HG02610 (cell line): Measurements from ENCODE around the gene ARHGEF11.

ENCODE experiments used
- ATAC-seq: cut with Tn5 transposase; IDR thresholded peaks from one replicate; pipeline ENCODE4 v1.9.1; 2021; ENCODE audit warnings: mild to moderate bottlenecking, moderate library complexity; ENCODE audit not compliant: unreplicated experiment

Gene ARHGEF11

DNA sequence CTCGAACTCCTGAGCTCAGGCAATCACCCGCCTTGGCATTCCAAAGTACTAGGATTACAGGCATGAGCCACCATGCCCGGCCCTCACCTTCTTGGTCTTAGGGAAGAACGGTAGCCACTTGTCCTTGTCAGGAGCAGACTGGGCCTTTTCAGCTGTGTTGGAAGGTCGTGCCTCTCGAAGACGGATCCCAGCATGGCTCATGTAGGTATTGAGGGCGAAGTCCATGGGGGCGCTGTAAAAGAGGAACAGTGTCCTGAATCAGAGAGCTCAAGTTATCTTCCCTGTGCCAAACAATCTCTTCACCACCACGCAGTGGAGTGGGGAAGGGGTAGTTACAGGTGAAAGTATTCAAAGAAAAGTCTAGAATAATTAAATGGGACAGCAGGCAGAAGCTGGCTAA lies 89.2 kb downstream of the ARHGEF11 start:
- no peak for ATAC-seq

DNA sequence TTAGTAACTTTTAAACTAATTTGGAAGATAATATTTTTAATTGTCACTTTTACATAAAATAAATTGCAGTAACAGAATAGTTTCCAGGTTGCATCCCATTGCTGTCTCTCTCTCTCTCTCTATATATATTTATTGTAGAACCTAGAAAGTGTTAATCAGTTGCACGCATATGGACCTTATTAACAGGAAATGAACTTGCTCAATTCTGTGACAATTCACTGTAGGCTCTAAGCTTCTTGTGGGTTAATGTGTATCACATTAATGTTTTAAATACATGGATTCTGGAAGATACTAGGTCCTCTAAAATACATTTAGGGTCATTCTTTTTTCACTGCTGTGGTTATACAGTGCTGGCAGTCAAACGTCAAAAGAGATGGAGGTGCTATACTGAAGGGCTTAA lies 92.0 kb downstream of the ARHGEF11 start:
- ATAC-seq: no peak

DNA sequence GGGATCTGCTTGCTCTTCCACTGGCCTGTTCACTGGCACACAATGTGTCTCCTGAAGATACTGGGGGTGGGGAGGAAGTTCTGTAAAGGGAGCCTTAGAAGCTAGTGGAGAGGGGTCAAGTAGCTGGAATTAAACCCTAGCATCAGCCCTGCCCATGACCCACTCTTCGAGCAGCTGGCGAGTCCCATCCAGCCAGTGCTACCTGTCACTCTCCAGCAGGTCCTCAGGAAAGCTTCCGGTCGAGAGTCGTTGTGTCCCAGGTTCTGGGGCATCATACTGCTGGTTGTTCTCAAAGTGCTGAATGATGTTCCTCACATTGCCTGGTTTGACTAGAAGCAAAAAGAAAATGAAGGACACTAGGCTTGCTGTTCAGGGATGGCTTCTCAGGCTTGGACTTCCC lies 94.2 kb downstream of the ARHGEF11 start:
- ATAC-seq: no peak

DNA sequence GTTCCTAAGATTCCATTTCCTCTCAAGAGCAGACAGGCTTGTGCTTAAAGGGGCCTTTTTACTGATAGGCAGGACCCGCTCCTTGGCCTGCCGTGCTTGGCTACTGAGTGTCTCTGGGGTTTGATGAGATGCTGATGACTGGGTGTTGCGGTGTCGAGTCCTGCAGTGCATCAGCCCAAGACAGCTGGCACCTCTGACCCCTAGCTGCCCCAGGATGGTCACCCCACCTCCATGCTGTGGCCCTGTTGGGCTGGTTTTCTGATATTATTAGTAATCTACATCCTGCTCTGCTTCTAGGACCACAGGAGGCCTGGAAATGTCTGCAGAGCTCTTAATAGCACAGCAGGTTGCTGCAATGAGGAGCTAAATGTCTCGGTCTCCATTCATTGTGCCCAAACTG lies 96.4 kb downstream of the ARHGEF11 start:
- no peak for ATAC-seq

DNA sequence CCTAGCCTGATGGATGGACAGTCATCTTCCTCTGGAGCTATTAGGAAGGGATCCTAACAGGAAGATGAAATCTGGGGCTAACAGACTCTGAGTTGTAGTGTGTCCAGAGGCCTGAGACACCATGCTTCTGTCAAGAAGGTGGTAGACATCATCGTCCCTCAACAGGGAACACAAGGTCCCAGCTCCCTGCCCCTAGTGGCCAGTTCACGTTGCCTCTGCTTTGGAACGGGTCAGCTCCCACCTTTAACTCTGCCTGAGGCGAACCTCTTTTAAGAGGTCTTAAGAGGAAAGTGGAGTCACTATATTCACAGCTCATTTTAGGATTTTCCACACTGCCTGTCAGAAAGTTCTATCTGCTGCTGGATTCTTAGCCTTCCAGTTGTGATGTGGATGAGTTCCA lies 96.8 kb downstream of the ARHGEF11 start:
- no peak for ATAC-seq

DNA sequence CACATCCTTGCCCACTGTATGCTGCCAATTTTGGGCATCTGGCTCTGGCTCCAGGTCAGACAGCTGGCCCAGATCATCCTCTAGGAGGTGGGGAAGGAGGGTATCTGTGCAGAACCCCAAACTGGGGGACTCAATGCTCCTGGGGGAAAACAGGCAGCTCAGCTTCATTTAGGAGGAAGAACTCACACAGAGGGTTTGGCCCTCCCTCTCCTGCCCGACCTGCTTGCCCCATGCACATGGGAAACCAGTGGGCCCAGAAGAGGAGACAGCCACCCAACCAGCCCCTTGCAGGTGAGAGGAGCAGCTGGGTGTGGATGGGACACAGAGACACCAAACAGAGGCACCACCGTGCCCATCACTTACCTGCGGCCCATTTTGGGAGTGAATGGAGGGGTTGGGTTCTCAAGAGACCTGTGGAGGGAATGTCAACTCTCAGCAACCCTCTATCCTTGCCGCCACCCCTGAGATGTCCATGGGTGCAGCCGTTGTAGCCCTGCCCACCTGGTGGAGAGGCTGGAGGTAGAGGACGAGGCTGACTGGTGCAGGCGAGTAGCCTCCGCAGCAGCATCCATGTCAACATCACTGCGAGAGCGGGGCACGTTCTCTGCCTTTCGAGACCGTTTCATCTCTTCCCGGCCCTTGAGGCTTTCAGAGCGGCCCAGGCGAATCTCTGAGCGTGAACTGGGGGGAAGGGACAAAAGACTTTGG lies 97.6 kb downstream of the ARHGEF11 start:
- no peak for ATAC-seq

DNA sequence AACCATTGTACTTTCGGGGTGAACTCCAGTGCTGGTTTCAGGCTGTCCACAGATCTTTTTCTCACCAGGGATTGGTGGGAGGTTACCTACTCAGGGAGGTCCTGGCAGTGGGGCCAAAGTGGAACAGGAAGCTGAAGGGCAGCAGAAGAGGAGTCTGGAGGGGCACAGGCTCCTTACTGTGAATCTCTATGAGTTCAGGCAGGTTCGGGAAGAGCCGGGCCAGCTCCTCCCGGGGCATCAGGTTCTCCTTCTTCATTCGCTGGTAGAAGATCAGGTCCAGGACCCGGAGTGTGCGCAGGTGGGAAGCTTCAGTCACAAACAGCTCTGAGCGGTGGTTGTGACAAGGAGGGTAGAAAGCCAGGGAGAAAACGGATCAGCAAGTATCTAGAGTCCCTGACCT lies 98.4 kb downstream of the ARHGEF11 start:
- no peak for ATAC-seq

DNA sequence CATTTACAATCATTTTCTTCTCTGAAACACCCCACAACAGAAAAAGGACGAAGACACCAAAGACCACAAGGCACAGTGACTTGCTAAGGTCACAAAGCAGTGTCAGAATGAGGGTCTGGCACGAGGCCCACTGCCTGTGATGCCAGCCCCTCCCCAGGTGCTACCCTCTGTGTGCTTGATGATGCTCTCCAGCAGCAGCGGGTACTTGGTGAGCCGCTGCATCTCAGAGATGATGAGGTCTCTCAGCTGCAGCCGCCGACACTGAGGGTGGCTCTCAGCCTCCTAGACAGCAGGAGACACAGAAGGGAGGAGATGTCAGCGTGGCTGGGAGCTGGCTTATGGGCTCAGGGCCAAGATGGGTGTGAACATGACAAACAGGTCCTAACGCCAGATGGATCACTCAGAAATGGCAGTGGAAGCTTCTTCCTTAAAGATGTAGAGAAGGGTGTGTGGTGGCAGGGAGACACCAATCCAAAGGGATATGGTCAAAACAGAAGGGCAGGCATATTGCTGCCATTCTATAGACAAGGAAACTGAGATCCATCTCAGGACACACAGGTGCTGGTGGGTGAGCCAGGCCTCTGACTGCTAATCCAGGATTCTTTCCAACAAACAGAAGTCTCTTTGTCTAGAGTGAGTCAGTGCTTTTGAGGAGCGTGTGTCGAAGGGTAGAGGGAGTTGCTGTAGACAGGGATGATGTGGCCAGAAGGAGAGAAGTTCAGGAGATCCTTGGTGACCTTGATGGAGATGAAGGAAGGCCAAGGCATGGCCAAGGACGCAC lies 99.5 kb downstream of the ARHGEF11 start:
- no peak for ATAC-seq

DNA sequence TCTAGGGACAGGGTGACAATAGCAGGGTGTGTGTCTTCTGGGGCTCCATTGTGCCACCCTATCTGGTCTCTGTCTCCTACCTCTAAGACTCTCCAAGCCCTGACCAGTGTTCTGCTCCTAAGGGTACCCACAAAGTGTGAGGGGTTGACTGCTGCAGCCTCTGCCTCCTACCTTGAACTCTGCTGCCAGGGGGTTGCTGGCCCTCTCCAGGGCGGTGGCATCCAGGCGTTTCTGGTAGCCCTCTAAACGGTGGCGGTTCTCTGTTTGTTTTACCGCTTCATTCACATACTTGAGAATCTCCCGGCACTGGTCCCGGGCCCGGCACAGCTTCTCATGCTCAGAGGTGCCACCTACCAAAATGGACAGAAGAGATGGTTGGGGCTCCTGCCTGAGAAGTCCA lies 100.7 kb downstream of the ARHGEF11 start:
- no peak for ATAC-seq

DNA sequence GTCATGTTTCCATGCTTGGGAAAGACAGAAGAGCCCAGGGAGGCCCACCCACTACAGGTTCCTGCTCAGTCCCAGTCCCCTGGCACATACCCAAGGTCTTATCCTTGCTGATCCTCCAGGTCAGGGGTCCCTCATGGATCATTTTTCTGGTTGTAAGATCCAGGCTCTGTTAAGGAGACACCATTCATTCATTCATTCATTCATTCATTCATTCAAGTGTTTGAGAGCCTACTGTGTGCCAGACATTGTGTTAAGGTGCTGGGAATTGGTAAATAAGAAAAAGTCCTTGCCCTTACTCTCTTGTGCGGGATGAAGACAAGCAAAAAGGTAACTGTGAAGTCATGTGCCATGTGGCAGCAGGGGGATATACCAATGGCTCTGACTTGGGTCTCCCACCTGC lies 101.3 kb downstream of the ARHGEF11 start:
- ATAC-seq: no peak

DNA sequence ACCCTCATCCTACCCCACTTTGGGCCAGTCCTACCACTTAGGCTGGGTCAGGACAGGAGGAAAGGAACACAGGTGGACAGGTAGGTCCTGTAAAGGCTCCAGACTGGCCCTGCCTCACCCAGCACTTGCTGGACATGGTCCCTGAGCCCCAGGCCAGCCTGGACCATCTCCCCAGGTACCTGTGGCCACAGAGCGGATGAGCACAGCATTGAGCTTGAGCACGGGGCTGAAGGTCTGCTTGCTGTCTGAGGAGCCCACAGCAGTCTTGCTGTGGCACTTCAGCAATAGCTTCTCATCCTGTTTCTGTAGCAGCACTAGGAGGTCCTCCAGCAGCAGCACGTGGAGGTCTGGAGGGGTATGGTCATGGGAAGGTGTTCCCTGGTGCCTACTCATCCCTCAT lies 101.8 kb downstream of the ARHGEF11 start:
- no peak for ATAC-seq

DNA sequence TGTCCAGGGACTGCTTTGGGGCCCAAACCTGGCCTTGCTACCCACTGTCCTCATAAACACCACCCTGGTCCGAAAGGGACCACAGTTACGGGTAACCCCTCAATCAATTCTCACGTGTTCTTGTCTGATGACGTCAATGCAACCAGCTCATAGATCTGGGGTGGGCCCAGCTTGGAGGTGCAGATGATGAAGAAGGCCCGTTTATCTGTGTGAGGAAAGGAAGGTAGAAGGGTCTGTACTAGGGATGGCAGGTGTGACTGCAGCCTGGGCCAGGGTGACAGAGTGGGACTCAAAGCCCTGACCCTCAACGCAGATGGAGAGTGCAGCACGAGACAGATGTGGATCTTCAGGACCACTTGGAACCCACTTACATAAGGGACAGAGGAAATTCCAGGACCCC lies 103.0 kb downstream of the ARHGEF11 start:
- no peak for ATAC-seq

DNA sequence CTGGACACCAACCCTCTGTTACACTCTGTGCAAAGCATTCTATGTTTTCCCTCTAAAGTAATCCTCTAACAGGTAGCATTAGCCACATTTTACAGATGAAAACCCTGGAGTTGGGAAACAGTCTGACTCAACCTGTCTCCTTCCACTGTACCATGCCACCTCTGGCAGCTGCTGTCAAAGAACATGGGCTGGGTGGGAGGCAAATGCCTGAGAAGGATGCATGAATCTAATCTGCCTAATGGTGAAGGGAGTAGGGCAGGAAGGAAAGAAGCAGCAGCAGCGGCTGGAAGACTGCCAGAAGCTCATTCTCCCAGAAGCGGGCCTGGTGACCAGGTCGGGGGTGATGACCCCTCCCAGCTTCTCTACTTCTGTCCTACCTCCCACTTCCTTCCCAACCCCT lies 103.4 kb downstream of the ARHGEF11 start:
- ATAC-seq: no peak

DNA sequence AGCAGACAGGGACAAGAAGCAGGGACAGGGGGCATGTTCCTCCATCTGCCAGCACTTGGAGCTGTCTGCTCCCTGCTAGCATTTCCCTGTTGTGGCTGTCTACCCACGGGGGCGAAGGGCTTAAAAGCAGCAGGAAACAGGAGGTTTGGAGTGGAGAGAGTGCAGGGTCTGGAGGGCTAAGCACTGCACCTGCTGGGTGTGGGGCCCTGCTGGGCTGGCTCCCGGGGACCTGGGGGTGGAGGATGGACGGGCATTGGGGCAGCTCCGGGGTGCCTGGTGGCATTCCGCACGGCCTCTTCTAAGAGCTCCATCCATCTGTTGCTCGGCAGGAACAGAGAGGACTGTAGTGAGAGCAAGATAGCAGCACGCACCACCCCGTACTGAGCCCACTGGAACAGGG lies 103.9 kb downstream of the ARHGEF11 start:
- ATAC-seq: no peak

DNA sequence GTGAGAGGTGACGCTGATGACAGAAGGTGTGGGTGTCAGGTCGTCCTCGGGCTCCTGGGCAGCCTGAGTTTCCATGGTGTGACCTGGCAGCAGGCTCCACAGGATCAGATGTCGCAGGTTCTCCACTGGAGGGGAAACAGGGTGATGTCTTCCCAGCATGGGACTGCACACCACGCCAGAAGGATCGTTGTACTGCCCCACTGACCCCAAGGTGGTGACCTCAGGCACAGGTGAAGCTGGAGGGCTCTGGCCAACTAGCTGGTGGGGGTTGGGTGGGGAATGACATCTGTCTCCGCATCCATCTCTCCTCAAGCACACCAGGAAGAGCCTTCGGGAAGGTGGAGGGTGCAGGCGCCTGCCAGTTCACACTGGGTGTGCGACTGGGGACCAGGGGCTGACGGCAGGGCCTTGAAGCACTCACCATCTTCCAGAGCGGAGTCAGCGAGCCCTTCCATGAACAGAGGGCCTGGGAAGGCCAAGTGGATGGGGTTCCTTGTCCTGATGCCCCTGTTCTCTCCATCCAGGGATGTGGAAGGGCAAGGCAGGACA lies 105.7 kb downstream of the ARHGEF11 start:
- ATAC-seq: no peak

DNA sequence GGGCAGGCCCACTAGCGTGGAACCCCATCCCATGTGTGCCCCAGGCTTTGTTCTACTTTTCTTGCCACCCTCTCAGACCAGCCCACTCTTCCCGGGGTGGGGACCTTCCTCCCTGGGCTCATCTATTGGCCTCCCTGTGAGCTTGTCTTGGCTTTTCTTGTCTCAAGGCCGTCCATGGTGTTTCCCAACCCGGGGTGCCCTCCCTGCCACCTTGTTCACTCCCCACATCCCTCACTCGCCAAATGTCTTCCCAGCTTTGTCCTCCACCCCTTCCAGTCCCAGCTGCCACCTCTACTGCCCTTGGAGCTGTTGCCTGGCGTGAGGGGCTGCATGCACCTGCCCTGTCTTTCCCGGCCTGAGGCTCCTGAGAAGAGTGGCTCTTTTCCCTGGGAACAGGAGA lies 106.7 kb downstream of the ARHGEF11 start:
- no peak for ATAC-seq

DNA sequence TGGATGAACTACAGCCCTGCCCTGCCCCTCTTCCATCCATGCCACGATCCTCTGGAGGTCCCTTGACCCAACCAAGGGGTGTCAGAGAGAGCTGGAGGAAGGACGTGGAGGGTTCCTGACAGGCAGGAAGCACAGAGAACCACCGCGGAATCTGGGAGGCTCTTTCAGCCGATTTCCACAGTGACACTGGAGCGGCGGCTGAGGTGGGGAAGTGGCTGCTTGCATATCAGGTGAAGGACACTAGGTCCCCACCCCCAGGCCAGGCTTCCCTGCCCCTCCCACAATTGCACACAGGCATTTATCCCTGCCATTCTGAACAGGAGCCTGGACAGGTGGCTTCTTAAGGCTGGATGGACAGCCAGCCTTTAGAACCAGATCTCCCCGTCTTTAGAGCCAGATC lies 107.7 kb downstream of the ARHGEF11 start:
- no peak for ATAC-seq

DNA sequence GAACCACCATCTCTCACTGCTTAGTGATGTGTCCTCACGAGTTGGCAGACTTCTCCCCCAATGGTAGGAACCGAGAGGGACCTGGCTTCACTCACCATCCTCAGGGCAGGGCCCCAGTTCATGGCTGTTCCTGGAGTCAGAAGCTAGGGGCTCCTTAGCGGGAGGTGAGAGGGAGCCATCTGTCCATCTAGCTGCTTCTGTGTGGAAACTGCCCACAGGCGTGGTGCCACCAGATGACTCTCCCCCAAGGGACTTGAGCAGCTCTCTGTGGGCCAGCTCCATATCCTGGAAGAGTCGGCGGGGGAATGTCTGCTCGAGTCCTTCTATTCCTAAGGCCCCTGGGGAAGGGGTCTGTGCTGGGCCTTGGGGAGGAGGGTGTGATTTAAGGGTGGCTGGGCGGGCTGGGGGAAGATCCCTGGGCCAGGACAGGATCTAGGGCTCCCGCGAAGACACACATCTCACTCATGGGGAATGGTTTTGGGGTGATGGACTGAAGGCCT lies 108.8 kb downstream of the ARHGEF11 start:
- ATAC-seq: no peak

DNA sequence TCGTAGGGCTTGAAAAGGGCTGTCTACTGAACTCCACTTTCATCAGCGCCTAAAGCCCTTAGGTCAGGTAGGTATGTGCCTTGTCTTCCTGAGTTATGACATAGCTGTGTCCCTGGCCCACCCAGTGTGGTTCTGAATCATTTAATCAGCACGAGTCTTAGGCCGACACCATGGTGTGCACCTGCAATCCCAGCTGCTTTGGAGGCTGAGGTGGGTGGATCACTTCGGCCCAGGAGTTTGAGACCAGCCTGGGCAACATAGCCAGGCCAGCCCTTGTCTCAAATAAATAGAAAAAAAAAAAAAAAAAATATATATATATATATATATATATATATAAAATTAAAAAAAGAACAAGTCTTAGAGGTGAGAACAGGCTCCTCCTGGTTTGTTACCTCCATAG lies 109.4 kb downstream of the ARHGEF11 start:
- ATAC-seq: no peak

DNA sequence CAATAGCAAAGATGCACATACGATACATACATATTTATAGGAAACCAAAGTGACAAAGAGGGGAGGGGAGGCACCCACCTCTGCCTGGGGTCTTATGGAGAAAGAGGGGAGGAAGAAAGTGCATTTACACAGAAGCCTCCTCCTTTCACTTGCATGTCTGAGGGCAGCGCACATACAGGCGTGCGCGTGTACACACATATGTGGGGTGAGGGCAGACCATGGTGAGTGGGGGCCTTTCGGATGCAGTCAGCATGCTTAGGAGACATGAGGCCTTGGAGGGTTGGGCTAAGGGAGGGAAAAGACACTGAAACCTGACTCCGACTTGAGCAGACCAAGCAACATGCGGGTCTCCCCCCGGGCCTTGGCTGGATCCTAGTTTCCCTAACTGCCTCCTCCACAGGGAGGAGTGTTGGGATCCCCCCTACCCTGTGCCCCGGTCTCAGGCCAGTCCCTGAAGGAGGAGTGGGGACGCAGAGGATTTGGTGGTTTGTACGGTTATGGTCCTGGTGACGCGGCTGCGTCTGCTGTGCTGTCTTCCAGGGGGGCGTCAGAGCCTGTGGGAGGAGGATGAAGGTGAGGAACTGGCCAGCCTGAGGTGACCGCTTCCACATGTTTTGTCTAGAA lies 109.9 kb downstream of the ARHGEF11 start:
- no peak for ATAC-seq

DNA sequence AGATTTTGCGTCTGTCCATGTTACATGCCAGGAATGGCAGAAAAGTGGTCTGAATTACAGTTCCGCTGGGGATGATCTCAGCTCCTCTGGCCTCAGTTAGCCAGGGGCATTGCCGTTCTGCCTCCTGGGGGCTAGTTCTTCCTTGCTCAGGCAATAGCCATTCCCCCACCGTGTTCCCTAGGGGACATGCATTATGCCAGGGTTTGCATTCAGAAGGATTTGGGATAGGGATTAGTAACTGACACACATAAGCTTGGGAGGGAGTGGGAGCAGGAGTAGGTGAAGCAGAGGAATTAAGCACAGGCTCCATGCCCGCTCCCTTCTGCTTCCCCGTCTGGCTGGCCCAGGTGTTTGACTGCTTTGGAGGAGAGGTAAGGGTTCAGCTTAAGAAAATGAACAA lies 112.4 kb downstream of the ARHGEF11 start:
- ATAC-seq: no peak
